Measurements from ENCODE around the gene SLC16A2.

SLC16A2 gene

DNA sequence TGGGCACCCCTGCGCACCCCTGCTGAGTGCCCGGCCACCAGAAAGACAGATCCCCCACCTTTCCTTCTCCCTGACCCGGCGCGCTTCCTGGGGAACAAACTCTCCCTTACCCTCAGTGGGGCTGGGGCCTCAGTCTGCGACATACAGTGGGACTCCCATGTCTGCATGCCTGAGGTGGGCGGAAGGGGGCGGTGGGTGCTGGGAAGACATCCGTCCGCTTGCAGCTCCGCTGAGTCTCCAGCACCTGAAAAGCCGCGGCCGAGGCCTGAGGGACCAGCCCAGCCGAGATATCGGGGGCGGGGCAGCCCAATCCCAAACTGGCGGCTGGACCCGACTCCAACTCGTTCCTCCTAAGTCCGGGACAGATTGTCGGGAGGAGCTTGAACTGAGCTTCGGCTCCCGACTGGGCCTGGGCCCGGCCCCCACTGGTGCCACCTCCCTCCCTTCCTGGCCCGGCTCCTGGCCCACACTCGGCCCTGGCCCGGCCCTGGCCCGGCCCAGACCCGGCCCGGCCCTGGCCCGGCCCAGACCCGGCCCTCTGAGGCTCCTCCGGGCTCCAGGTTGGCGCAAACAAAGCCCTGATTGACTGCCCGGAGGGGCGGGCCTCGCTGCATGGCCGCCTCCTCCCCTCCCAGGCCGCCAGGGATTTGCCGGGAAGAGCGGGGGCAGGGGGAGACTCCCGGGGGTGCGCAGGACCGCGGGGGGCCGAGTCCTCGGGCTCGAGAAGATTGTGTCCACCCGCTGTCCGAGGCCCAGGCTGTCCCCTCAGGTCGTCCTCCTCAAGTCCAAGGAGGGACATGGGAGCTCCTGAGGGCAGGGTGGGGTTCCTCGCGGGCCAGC lies 877 bp upstream of the SLC16A2 start:
- H3K27me3 ChIP-seq (ENCODE audit: control insufficient read depth in 5 of 5, insufficient read depth in 4 of 5, low read length in 5 of 5) = peaks cover 3 to 20% (median 9%) of the 10 kb centered on the region in 5 donors

DNA sequence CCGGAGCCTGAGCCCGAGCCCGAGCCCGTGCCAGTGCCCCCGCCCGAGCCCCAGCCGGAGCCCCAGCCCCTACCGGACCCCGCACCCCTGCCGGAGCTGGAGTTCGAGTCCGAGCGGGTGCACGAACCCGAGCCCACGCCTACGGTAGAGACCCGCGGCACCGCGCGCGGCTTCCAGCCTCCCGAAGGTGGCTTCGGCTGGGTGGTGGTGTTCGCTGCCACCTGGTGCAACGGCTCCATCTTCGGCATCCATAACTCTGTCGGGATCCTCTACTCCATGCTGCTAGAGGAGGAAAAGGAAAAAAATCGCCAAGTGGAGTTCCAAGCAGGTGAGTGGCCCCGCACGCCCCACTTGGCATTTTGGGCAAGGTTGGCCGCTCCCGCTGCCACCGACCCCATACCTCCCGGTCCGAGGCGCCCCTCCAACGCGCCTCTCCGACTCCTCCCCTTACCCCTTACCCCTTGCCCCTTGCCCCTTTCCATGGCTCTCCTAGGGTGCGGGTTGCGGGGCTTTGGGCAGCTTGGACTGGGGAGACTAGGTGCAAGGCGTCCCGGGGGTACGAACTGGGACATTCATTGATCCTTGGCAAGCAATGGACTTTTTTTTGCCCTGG lies 553 bp downstream of the SLC16A2 start:
- peak overlapping the region; percentile 94 for H3K27ac ChIP-seq (ENCODE audit: low read depth, low read length)
- H3K4me1 ChIP-seq (ENCODE audit: control insufficient read depth in 5 of 5, insufficient read depth in 5 of 5, low read length in 5 of 5) = peaks cover 0 to 43% (median 22%) of the 10 kb centered on the region in 5 donors
- no peaks in the 10 kb centered on the region for H3K9me3 ChIP-seq (ENCODE audit: control insufficient read depth in 5 of 5, low read length in 5 of 5)
- no peaks in the 10 kb centered on the region for H3K36me3 ChIP-seq (ENCODE audit: control insufficient read depth in 5 of 5, insufficient read depth in 5 of 5, low read length in 5 of 5)
- peaks cover 3 to 20% (median 9%) of the 10 kb centered on the region in 5 donors for H3K27me3 ChIP-seq (ENCODE audit: control insufficient read depth in 5 of 5, insufficient read depth in 4 of 5, low read length in 5 of 5)
- H3K9ac ChIP-seq (ENCODE audit: low read length in 5 of 5) = peak overlapping the region in 1 of 5 donors; percentile 35
- peak overlapping the region; percentile 37 to 67 (median 65) for H3K4me3 ChIP-seq (ENCODE audit: low read depth in 1 of 5, low read length in 5 of 5)

More for the DNA sequence above, 877 bp upstream of the SLC16A2 start:
- peak overlapping the region; percentile 94 for H3K27ac ChIP-seq (ENCODE audit: low read depth, low read length)
- H3K4me1 ChIP-seq (ENCODE audit: control insufficient read depth in 5 of 5, insufficient read depth in 5 of 5, low read length in 5 of 5) = peaks cover 0 to 43% (median 22%) of the 10 kb centered on the region in 5 donors
- H3K9ac ChIP-seq (ENCODE audit: low read length in 5 of 5) = peak overlapping the region in 4 of 5 donors; percentile 66 to 82 (median 76)
- H3K9me3 ChIP-seq (ENCODE audit: control insufficient read depth in 5 of 5, low read length in 5 of 5) = no peaks in the 10 kb centered on the region
- H3K36me3 ChIP-seq (ENCODE audit: control insufficient read depth in 5 of 5, insufficient read depth in 5 of 5, low read length in 5 of 5) = no peaks in the 10 kb centered on the region
- peak overlapping the region; percentile 52 to 67 (median 65) for H3K4me3 ChIP-seq (ENCODE audit: low read depth in 1 of 5, low read length in 5 of 5)

DNA sequence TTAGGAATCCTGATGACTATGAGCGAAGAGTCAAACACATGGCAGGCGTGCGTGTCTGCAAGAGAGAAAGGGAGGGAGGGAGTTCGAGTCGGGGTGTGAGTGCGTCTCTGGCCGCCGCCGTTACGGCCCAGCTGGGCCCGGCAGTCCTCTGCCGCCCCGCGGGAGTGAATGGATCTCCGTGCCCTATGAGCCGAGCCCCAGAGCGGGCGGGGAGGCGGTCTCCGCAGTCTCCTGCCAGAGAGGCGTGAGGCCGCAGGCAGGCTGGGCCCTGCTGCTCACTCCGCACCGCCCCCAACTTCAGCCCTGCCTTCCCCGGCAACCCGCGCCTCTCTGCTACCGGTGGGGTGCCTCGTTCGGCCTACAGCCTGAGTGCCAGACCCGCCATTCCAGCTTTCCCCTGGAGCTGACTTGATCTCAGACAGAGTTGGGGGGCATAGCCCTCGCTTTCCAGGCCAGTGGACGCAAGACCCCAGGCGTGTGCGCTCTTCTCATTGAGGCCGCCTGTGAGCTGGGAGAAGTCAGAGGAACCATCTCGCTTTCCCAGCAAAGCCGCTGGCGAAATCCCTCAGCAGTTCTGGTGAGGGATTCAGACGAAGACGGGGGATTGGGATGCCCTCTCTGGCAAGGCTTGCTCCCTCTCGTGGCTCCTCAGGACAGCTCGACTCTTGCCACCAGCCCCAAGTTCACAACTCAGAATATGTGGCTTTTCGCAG lies 1.4 kb downstream of the SLC16A2 start:
- Histone ChIP-seq H3K27me3 (ENCODE audit: control insufficient read depth in 5 of 5, insufficient read depth in 4 of 5, low read length in 5 of 5) (peaks cover 3 to 23% (median 9%) of the 10 kb centered on the region in 5 donors), H3K9me3 (ENCODE audit: control insufficient read depth in 5 of 5, low read length in 5 of 5) (no peaks in the 10 kb centered on the region), H3K27ac (ENCODE audit: low read depth, low read length) (peak overlapping the region; percentile 74), H3K4me1 (ENCODE audit: control insufficient read depth in 5 of 5, insufficient read depth in 5 of 5, low read length in 5 of 5) (peaks cover 0 to 43% (median 22%) of the 10 kb centered on the region in 5 donors), H3K36me3 (ENCODE audit: control insufficient read depth in 5 of 5, insufficient read depth in 5 of 5, low read length in 5 of 5) (no peaks in the 10 kb centered on the region), H3K9ac (ENCODE audit: low read length in 5 of 5) (peak overlapping the region in 2 of 5 donors; percentile 45 to 70), H3K4me3 (ENCODE audit: low read depth in 1 of 5, low read length in 5 of 5) (peak overlapping the region in 4 of 5 donors; percentile 37 to 67 (median 66))

DNA sequence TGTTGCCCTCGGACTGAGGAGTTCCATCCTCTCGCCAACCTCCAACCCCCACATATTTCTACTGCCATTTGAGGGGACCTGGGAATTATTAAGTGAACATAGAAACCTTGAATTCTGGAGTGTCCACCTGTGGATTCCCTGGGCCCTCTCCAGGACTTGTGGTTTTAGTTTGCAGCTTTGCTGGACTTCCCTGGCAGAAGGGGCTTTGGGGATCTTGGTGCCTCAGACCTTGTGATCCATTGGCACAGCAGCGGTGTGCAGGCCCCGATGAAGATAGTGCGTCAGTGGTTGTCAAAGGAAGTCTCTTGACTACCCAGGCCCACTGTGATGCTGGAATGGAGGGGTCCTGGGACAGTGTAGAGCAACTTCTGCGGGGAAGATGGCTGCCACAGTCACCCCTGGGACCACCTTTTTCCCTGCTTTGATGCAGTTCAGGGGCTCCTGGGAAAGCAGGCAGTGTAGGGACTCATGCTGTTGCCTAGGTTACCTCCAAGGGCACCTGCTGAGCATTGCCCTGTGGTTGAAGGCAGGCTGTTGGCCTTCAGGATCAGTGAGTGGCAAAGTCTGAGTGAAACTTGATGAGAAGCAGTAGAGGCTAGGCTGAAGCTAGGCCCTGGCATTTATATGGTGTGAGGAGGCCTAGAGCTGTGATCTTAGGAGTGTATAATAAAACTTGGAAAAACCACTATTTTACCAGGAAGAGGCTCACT lies 2.2 kb downstream of the SLC16A2 start:
- Histone ChIP-seq H3K27ac (ENCODE audit: low read depth, low read length) (peak overlapping the region; percentile 74), H3K9ac (ENCODE audit: low read length in 5 of 5) (no peak overlapping the region), H3K27me3 (ENCODE audit: control insufficient read depth in 5 of 5, insufficient read depth in 4 of 5, low read length in 5 of 5) (peaks cover 6 to 27% (median 7%) of the 10 kb centered on the region in 5 donors), H3K4me3 (ENCODE audit: low read depth in 1 of 5, low read length in 5 of 5) (peak overlapping the region in 2 of 5 donors; percentile 38 to 67), H3K4me1 (ENCODE audit: control insufficient read depth in 5 of 5, insufficient read depth in 5 of 5, low read length in 5 of 5) (peaks cover 0 to 43% (median 22%) of the 10 kb centered on the region in 5 donors), H3K9me3 (ENCODE audit: control insufficient read depth in 5 of 5, low read length in 5 of 5) (no peaks in the 10 kb centered on the region), H3K36me3 (ENCODE audit: control insufficient read depth in 5 of 5, insufficient read depth in 5 of 5, low read length in 5 of 5) (no peaks in the 10 kb centered on the region)

DNA sequence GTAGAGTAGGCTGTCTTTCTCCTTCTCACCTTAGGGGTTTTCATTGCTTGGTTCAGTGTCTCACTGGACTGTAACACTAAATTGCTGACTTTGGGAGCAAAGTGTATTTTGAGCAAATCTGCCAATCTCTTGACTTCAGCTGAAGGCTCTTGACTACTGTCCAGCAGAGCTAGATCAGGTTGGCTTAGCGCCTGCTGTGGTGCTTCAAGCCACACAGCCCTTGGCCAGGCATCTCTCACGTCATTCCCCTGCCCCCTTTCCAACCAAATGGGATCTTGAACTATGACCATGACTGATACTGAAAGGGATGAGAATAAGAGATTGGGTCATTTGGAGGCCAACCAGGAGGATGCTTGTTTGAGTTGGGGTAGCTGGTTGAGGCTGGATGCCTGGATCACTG lies 4.8 kb downstream of the SLC16A2 start:
- no peaks in the 10 kb centered on the region for H3K9me3 ChIP-seq (ENCODE audit: control insufficient read depth in 5 of 5, low read length in 5 of 5)
- peaks cover 0 to 1% (median 0%) of the 10 kb centered on the region in 5 donors for H3K36me3 ChIP-seq (ENCODE audit: control insufficient read depth in 5 of 5, insufficient read depth in 5 of 5, low read length in 5 of 5)
- no peak overlapping the region for H3K27ac ChIP-seq (ENCODE audit: low read depth, low read length)
- H3K9ac ChIP-seq (ENCODE audit: low read length in 5 of 5) = no peak overlapping the region
- peaks cover 0 to 28% (median 17%) of the 10 kb centered on the region in 5 donors for H3K4me1 ChIP-seq (ENCODE audit: control insufficient read depth in 5 of 5, insufficient read depth in 5 of 5, low read length in 5 of 5)
- no peak overlapping the region for H3K4me3 ChIP-seq (ENCODE audit: low read depth in 1 of 5, low read length in 5 of 5)
- peaks cover 2 to 28% (median 7%) of the 10 kb centered on the region in 5 donors for H3K27me3 ChIP-seq (ENCODE audit: control insufficient read depth in 5 of 5, insufficient read depth in 4 of 5, low read length in 5 of 5)

DNA sequence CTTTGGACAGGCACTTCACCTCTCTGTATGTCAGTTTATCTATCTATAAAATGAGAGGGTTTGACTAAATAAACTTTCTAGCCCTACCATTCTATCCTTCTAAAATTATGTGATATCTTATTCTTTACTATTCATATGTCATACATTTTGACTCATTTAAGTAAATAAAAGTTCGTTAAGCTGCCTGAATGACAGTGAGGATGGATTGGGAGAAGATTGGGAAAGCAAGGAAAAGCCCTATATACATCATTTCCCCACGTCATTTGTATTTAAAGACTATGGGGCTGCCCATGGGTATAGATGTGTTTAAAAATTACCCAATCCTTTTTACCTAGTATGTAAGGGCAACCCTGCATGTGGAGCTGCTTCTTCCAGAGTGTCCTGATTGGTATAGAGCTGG lies 5.3 kb downstream of the SLC16A2 start:
- Histone ChIP-seq H3K27ac (ENCODE audit: low read depth, low read length) (no peak overlapping the region), H3K9me3 (ENCODE audit: control insufficient read depth in 5 of 5, low read length in 5 of 5) (no peaks in the 10 kb centered on the region), H3K27me3 (ENCODE audit: control insufficient read depth in 5 of 5, insufficient read depth in 4 of 5, low read length in 5 of 5) (peaks cover 0 to 30% (median 7%) of the 10 kb centered on the region in 5 donors), H3K4me1 (ENCODE audit: control insufficient read depth in 5 of 5, insufficient read depth in 5 of 5, low read length in 5 of 5) (peaks cover 0 to 27% (median 17%) of the 10 kb centered on the region in 5 donors), H3K4me3 (ENCODE audit: low read depth in 1 of 5, low read length in 5 of 5) (no peak overlapping the region), H3K36me3 (ENCODE audit: control insufficient read depth in 5 of 5, insufficient read depth in 5 of 5, low read length in 5 of 5) (peaks cover 0 to 2% (median 0%) of the 10 kb centered on the region in 5 donors), H3K9ac (ENCODE audit: low read length in 5 of 5) (no peak overlapping the region)

DNA sequence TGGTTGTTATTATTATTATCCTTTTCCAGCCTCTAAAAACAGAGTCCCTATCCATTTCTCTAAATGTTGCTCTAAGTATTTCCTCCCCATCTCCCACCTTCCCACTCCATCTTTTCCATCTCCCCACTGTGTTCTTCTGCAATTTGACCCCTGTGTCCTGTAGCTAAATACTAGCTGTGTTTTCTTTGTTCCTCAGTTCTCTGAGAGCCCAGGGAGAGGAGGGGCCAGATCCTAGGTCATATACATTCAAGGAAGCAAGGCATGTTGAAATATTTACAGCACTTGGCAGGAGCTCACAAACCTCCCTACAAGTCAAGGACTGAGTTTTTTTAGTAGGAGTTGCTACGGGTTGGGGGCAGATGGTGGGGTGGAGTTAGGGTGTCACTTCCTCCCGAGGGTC lies 10.5 kb downstream of the SLC16A2 start:
- Histone ChIP-seq H3K4me1 (ENCODE audit: control insufficient read depth in 5 of 5, insufficient read depth in 5 of 5, low read length in 5 of 5) (no peaks in the 10 kb centered on the region), H3K27me3 (ENCODE audit: control insufficient read depth in 5 of 5, insufficient read depth in 4 of 5, low read length in 5 of 5) (peaks cover 0 to 17% (median 2%) of the 10 kb centered on the region in 5 donors), H3K9ac (ENCODE audit: low read length in 5 of 5) (no peak overlapping the region), H3K27ac (ENCODE audit: low read depth, low read length) (no peak overlapping the region), H3K4me3 (ENCODE audit: low read depth in 1 of 5, low read length in 5 of 5) (no peak overlapping the region), H3K36me3 (ENCODE audit: control insufficient read depth in 5 of 5, insufficient read depth in 5 of 5, low read length in 5 of 5) (peaks cover 0 to 2% (median 0%) of the 10 kb centered on the region in 5 donors), H3K9me3 (ENCODE audit: control insufficient read depth in 5 of 5, low read length in 5 of 5) (no peaks in the 10 kb centered on the region)

DNA sequence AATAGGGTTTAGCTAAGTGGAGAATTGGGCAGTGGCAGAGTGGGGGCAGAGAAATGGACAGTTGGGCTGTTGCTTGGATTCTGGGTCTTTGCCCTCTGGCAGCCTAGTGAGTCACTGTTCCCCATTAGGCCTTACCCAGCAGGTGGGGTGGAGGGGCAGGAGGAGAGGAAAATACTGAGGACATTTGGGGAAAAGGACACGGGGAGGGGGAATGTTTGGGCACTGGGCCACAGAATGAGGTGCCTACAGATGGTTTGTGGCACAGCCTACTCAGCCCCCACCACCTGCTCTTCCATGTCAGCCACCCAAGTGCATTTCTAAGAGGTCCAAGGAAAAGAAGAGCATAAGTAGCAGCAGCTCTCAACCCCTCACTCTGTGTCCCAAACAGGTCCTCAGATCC lies 13.0 kb downstream of the SLC16A2 start:
- Histone ChIP-seq H3K4me3 (ENCODE audit: low read depth in 1 of 5, low read length in 5 of 5) (no peak overlapping the region), H3K36me3 (ENCODE audit: control insufficient read depth in 5 of 5, insufficient read depth in 5 of 5, low read length in 5 of 5) (peaks cover 0 to 2% (median 0%) of the 10 kb centered on the region in 5 donors), H3K27me3 (ENCODE audit: control insufficient read depth in 5 of 5, insufficient read depth in 4 of 5, low read length in 5 of 5) (peaks cover 0 to 7% (median 2%) of the 10 kb centered on the region in 5 donors), H3K4me1 (ENCODE audit: control insufficient read depth in 5 of 5, insufficient read depth in 5 of 5, low read length in 5 of 5) (no peaks in the 10 kb centered on the region), H3K9me3 (ENCODE audit: control insufficient read depth in 5 of 5, low read length in 5 of 5) (no peaks in the 10 kb centered on the region), H3K27ac (ENCODE audit: low read depth, low read length) (no peak overlapping the region), H3K9ac (ENCODE audit: low read length in 5 of 5) (no peak overlapping the region)

DNA sequence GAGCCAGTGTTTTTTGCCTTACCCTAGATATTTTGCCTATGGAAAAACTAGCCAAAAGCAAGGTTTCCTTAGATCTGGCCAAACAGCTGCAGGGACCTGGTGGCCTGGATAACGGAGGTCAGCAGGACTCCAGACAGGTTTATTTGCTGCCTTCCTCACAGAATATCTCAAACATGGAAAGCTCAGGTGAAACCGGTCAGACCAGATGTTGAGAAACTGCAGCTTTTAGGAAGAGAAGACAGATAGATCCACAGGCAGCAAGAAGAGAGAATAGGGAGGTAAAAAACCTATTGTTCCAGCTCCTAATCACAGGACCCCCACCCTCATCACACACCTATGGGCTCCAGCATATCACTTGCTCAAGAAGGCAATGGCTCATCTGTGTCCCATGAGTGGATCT lies 16.2 kb downstream of the SLC16A2 start:
- Histone ChIP-seq H3K4me3 (ENCODE audit: low read depth in 1 of 5, low read length in 5 of 5) (no peak overlapping the region), H3K27me3 (ENCODE audit: control insufficient read depth in 5 of 5, insufficient read depth in 4 of 5, low read length in 5 of 5) (peaks cover 0 to 6% (median 0%) of the 10 kb centered on the region in 5 donors), H3K27ac (ENCODE audit: low read depth, low read length) (no peak overlapping the region), H3K9me3 (ENCODE audit: control insufficient read depth in 5 of 5, low read length in 5 of 5) (no peaks in the 10 kb centered on the region), H3K9ac (ENCODE audit: low read length in 5 of 5) (no peak overlapping the region), H3K4me1 (ENCODE audit: control insufficient read depth in 5 of 5, insufficient read depth in 5 of 5, low read length in 5 of 5) (no peaks in the 10 kb centered on the region), H3K36me3 (ENCODE audit: control insufficient read depth in 5 of 5, insufficient read depth in 5 of 5, low read length in 5 of 5) (no peaks in the 10 kb centered on the region)

Measured in subcutaneous abdominal adipose tissue (tissue), 5 donors.